Activated naive CD4-positive, alpha-beta T cell treated with anti-CD3 and anti-CD28 coated beads, Interleukin-2, amount 50 U/mL, for 72 hours (primary cell): ENCODE data around the gene PLXNA4. TPM values are rescaled to one million over a fixed set of nuclear protein-coding genes. Genes with fewer than 3 reads are reported as not detected.

Experiments used
- ATAC-seq, 2 donors: fragments of 150-1000 bp; cut with Tn5 transposase; 2 replicates each; pipeline ENCODE4 v1.10.0; 2021; ENCODE audit warnings: mild to moderate bottlenecking in 2 of 2, moderate library complexity in 2 of 2
- DNase-seq, 2 donors: peaks; one replicate each; pipeline ENCODE4 v3.0.0; 2021 to 2022; ENCODE audit warnings: low spot score in 2 of 2
- H3K27ac Mint-ChIP-seq, 2 donors: one replicate each; pipeline ENCODE4 v1.8.0; 2022; ENCODE audit warnings: mild to moderate bottlenecking in 2 of 2, mixed read lengths in 2 of 2
- H3K36me3 Mint-ChIP-seq, 2 donors: one replicate each; pipeline ENCODE4 v1.8.0; 2022; ENCODE audit warnings: mixed read lengths in 2 of 2
- H3K9me3 Mint-ChIP-seq, 2 donors: one replicate each; pipeline ENCODE4 v1.8.0; 2022; ENCODE audit warnings: mixed read lengths in 2 of 2
- total RNA-seq, 2 donors: library from RNA; stranded (reverse); gene quantifications; one replicate each; pipeline ENCODE4 v1.2.3, GENCODE V29; 2022

The PLXNA4 gene
- total RNA-seq, 2 donors from 2014 or later = 0.06 to 0.41 TPM

DNA sequence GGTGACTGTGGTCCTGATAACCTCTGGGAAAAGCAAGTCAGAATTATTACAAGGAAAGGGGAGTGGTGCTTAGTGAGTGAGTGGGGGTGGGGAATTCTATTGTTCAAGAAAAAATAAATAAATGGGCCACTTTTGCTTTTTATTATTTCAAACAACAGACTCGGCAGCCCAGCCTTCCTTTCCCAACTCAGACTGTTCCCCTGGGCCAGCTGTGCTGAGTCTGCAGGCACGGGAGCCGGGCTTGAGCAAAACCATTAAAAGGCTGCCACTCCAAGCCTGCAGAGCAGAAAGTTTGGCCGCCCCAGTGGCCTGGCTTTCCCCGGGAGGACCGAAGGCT is 90.0 kb downstream of the PLXNA4 start:
- Mint-ChIP-seq H3K9me3 (no peaks in the 10 kb centered on the region), H3K36me3 (no peaks in the 10 kb centered on the region), H3K27ac (peak overlapping the region in 1 of 2 donors; percentile 64)
- DNase-seq = no peak
- no peak for ATAC-seq

DNA sequence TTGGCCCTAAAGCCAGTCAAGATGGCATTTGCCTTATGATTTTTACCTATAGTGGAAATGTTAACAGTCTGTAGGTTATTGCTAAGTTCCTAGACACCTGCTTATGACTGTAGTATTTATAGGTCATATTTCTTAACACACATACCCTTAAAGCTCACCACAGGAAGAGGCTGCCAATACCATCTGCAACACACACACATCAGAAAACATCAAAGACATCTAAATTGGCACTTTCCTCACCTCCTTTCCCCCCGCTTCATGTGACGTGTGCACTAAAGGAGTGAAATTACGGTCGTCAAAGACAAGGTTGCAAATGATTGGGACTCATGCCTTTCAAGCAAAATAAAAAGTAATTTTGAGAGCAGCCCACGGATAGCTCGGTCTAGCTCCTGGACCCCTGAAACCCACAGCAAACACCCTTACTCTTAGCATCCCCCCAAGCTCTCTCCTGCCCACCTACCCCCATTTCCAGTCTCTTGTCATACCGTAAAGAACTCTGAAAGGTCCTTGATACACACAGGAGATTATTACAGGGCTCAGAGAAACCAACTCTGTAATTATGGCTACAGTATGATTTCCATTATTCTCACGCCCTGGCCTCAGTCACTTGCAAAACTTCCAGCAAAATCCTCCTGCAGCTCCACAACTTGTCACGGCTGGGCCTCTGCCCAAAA is 90.5 kb downstream of the PLXNA4 start:
- Mint-ChIP-seq H3K36me3 (no peaks in the 10 kb centered on the region), H3K27ac (peak overlapping the region in 1 of 2 donors; percentile 64), H3K9me3 (no peaks in the 10 kb centered on the region)
- peak; percentile 91 to 94 for ATAC-seq
- DNase-seq = peak in 1 of 2 donors; percentile 15

DNA sequence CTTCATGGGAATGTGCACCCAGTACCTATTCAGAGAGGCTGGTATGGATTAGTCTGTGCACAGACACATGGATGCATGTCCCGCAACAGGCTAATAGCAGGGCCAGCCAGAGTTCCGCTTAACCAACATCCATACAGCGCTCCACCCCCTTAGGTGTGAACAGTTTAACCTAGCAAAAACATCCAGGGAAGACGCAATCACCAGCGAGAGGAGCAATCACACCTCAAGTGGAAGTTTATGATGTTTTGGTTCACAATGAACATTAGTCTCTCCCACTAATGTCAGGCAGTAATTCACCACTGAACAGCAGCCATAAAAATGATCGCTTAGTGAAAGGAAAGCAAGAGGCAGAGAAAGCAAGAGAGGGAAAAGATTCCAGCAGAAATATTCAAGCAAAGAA is 91.1 kb downstream of the PLXNA4 start:
- Mint-ChIP-seq H3K9me3 (no peaks in the 10 kb centered on the region), H3K27ac (no peak overlapping the region), H3K36me3 (no peaks in the 10 kb centered on the region)
- ATAC-seq (no peak), DNase-seq (no peak)

DNA sequence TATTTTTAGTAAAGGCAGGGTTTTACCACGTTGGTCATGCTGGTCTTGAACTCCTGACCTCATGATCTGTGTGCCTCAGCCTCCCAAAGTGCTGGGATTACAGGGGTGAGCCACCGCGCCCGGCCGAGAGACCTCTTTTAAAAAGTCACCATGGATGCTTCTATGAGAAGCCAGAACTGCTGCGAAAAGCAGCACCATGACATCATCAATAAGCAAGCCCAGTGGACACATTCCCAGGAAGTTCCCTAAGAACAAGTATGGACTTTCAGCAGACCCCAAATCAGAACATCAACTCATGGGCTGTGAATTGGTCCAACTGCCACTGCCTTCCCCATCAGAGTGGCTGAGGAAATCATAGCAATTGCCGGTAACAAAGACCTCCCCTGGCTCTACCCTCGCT is 93.4 kb downstream of the PLXNA4 start:
- H3K27ac Mint-ChIP-seq = no peak overlapping the region
- DNase-seq = no peak
- ATAC-seq = no peak
- H3K36me3 Mint-ChIP-seq = no peaks in the 10 kb centered on the region
- no peaks in the 10 kb centered on the region for H3K9me3 Mint-ChIP-seq

DNA sequence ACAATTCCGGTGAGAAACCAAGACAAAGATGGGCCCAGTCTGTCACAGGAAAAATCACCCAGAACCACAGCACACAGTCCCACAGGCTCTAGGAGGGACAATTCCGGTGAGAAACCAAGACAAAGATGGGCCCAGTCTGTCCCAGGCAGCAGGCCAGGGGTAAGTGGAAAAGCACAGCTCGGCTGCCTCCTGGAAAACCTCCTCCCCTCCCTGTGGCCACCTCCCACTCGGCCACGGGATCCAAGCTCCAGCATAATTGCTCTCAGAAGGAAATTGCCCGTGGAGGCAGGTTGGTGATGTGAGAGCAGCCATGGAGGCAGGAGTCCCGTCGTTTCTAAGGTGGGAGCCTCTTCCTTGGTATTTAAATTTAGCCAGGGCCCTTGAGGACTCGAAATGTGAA is 95.7 kb downstream of the PLXNA4 start:
- no peak overlapping the region for H3K27ac Mint-ChIP-seq
- H3K36me3 Mint-ChIP-seq = no peaks in the 10 kb centered on the region
- DNase-seq (no peak), ATAC-seq (no peak)
- no peaks in the 10 kb centered on the region for H3K9me3 Mint-ChIP-seq

DNA sequence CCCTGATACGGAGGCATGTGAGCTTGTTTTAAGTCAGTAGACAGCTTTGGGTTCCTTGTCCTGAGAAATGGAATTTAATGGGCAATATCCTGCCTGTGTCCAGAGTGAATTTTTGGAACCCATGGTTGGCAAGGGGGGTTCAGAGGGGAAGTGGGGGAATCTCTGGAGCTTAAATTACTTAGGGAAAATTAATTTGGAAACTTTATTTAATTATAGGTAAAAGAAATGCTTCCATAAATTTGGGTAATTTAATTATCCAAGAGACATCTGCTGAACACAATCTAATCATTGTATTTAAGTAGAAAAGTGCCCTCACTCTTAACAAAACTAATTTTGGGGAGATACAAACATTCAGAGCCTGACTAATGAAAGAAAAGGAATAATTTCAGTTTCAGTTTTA is 99.7 kb downstream of the PLXNA4 start:
- no peaks in the 10 kb centered on the region for H3K36me3 Mint-ChIP-seq
- DNase-seq (no peak), ATAC-seq (no peak)
- H3K9me3 Mint-ChIP-seq = no peaks in the 10 kb centered on the region
- H3K27ac Mint-ChIP-seq = no peak overlapping the region

DNA sequence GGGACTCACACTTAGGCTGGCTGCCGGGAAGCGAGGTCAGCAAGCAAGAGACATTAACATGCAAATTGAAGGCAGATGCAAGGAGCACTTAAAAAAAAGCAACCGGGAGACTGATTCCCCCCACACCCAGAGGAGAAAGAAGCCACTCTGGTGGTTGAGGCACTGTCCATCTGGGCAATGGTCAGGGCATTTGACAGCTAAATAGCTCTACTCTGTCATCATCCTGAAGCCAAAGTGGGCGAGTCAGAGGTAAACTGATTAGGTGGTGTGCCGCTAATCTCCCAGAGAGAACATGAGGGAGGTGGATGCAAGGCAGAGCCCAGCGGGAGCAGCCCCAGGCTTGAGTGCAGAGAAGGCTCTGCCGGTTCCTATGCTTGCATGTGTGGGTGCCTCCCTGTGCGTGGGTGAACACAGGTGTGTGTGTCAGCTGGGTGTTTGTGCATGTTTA is 100.6 kb downstream of the PLXNA4 start:
- Mint-ChIP-seq H3K9me3 (no peaks in the 10 kb centered on the region), H3K27ac (no peak overlapping the region)

DNA sequence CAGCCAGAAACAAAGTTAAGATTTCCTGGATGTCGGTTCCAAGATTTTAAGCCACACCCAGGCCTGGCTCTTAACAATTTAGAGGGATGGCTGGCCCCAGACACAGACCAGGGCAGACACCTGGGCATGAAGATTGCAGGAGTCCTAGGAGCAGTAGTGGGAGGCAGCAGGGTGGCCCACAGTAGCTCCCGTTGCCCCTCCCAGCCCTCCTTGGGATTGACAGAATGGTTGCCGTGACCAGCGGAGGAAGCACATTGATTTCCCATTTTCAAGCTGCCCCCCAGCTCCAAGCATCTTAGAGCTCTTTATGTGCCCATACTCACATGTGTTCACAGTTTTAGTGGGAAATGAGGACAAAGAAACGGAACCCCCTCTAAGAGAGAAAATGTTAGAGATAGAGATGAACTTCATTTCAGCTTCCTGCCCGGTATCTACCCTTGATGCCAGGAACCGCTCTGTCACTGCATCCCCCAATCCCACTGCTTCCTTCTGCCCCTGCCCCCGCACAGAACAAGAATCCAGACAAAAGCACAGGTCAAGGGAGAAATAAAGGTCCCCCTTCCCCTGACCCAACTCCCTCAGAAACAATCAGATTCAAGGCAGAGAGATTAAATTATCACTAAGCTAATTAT is 101.1 kb downstream of the PLXNA4 start:
- Mint-ChIP-seq H3K27ac (no peak overlapping the region), H3K36me3 (no peaks in the 10 kb centered on the region)
- ATAC-seq = no peak

More for the DNA sequence above, 100.6 kb downstream of the PLXNA4 start:
- DNase-seq = no peak
- no peak for ATAC-seq
- H3K36me3 Mint-ChIP-seq = no peaks in the 10 kb centered on the region

DNA sequence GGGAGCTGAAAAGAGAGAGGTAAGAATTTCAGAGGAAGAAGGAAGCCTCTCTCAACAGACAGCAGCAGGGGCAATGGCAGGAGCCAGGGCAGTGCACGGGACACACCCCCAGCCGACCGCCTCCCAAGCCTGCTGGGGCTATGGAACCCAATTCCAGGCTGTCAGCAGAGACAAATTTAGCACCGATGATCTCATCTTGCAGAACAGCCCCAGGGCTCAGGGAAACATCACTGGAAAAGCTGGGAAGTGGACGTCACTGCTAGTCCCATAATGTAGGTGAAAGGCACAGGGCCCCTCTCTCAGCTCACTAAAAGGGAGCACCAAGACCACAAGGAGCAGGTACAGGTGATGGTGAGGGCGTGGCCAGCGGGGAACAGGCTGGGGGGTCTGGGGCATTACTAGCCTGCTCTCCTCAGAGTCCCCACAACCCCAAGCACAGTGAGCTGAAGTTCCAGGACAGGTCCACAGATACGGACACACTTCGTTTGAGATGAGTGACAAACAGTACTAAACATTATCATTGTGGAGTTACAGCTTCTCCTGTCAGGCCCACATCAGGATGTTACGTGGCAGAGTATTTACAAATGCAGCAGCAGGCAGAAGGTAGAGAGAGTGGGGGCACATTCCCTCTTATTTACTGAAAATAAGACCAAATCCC is 103.7 kb downstream of the PLXNA4 start:
- no peaks in the 10 kb centered on the region for H3K9me3 Mint-ChIP-seq

More for the DNA sequence above, 101.1 kb downstream of the PLXNA4 start:
- no peaks in the 10 kb centered on the region for H3K9me3 Mint-ChIP-seq
- no peak for DNase-seq

DNA sequence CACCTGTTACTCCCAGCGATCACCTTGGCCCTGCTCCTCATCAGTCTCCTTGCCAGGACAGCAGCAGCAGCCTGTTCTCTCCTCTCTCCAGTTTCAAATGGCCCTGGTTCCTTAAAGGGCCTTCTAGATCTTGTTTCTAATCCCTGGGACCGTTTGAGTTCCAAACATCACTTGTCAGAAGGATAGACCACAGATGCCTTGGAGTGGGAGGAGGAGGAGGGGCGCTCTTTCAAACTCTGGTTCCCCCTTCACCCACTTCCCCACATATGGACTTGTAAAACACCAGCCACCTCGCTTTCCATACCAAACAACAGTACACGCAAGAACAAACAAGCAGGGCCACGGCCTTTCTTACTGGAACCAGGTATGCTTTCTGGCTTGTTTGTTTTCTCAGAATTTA is 104.8 kb downstream of the PLXNA4 start:
- Mint-ChIP-seq H3K9me3 (no peaks in the 10 kb centered on the region), H3K27ac (no peak overlapping the region), H3K36me3 (no peaks in the 10 kb centered on the region)
- no peak for ATAC-seq
- DNase-seq = no peak

More for the DNA sequence above, 103.7 kb downstream of the PLXNA4 start:
- DNase-seq (no peak), ATAC-seq (no peak)
- H3K27ac Mint-ChIP-seq = no peak overlapping the region
- H3K36me3 Mint-ChIP-seq = no peaks in the 10 kb centered on the region

DNA sequence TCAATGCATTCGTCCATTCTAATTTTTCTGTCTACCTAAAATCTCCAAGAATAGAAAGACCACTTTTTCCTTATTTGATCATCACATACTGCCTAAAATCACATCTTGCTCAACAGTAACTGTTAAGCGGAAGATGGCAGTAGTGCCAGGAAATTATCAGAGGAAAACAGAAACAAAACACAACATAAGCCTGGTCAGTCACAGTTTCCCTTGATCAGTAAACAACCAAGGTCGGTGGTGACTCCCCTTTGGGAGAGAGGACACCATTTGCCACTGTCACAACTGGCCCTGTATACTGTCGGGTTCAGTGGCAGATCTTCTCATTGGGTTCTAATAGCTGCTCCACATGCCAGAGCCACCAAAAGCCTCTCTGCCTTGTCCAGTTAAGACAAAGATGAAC is 106.6 kb downstream of the PLXNA4 start:
- Mint-ChIP-seq H3K36me3 (no peaks in the 10 kb centered on the region), H3K9me3 (no peaks in the 10 kb centered on the region), H3K27ac (no peak overlapping the region)
- ATAC-seq = no peak
- DNase-seq = no peak

DNA sequence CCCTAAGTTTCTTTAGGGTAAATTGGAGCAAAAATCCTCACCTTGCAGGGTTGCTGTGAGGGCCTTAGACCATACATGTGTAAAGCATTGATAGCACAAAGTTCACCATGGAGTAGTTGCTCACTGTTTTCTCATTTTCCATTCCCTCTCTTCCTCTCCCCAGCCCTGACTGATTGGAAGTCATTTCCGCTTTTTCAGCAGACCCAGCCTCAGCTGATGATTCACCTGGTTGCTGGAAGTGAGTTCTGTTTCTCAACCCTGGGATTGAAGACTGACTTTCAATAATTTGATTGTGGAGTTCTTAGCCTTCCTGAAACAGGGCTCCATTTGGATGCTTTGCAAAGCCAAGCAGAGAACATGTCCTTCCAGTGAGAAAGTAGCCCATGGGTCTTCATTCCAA is 107.0 kb downstream of the PLXNA4 start:
- ATAC-seq (no peak), DNase-seq (no peak)
- H3K9me3 Mint-ChIP-seq = no peaks in the 10 kb centered on the region
- no peaks in the 10 kb centered on the region for H3K36me3 Mint-ChIP-seq
- H3K27ac Mint-ChIP-seq = no peak overlapping the region

DNA sequence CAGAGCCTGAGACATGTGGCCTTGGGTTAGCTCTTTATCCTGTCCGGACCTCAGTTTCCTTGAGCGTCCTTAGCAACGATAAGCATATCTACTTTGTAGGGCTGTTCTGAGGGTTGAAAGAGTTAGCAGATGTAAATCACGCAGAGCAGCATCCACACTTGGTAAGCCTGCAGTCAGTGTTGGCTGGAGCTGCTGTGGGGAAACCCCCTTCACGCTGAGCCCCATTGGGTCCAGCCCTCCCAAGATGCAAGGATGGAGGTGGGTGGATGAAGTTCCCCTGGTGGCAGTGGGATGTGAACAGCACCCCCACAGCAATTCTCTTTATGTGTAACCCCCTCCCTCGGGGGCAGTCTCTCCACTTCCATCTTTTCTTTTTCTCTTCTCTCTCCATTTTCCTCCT is 109.9 kb downstream of the PLXNA4 start:
- Mint-ChIP-seq H3K36me3 (no peaks in the 10 kb centered on the region), H3K9me3 (no peaks in the 10 kb centered on the region), H3K27ac (peak overlapping the region in 1 of 2 donors; percentile 72)
- ATAC-seq = no peak
- no peak for DNase-seq

DNA sequence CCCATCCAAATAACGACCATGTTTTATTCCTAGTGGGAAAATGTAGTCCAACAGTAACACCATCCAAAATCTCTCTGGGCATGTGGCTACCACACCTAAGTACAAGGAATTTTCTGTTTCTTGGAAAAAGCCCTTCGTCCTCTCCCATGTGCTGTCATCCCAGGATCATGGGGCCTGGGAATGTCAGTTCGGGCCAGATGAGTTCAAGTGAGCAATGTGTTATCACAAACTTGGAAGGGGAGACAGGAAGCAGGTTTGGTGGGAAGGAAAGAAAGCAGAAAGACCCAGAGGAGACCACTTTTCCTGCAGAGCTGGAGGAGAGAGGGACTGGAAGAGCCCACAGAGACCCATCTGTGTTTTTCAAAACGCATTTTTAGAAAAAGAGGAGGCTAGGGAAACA is 110.8 kb downstream of the PLXNA4 start:
- H3K27ac Mint-ChIP-seq = no peak overlapping the region
- DNase-seq (no peak), ATAC-seq (no peak)
- no peaks in the 10 kb centered on the region for H3K9me3 Mint-ChIP-seq
- no peaks in the 10 kb centered on the region for H3K36me3 Mint-ChIP-seq

DNA sequence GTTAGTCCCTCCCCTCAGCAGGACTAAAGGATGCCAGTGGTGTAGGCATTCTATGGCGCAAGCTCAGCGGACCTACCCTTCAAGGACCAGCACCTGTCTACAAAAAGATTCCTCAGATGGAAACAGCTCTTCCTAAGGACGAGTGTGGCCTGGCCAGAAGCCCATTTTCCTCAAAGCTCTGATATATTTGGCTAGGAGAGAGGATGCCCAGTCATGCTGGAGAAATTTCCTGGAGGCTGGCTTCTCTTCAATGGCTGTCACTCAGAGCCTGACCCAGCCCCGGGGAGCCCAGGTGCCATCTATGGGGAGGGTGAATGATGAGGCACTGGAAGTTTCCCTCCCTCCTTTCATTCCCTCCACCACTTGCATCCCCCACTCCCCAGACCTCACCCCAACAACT is 111.5 kb downstream of the PLXNA4 start:
- DNase-seq = no peak
- no peak overlapping the region for H3K27ac Mint-ChIP-seq
- no peaks in the 10 kb centered on the region for H3K36me3 Mint-ChIP-seq
- ATAC-seq = no peak
- H3K9me3 Mint-ChIP-seq = no peaks in the 10 kb centered on the region

DNA sequence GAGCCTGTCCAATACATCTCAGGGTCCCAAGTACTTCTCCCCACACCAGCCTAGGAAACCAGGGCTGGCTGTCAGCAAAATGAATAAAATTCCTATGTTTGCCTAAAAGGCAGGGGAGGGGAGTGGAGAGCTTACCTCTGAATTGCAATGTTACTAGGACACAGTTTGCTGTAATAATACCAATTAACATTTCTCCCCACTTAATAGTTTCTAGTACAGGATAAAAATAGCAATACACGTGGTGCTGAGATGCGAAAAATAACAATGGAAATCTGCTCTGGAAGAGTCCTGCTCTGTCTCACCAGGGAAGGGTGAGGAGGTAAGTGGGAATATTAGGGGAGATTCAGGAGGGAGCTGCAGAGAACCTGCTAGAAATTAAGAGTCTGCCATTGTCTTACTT is 112.3 kb downstream of the PLXNA4 start:
- H3K9me3 Mint-ChIP-seq = no peaks in the 10 kb centered on the region
- no peak overlapping the region for H3K27ac Mint-ChIP-seq
- DNase-seq (no peak), ATAC-seq (no peak)
- H3K36me3 Mint-ChIP-seq = no peaks in the 10 kb centered on the region

DNA sequence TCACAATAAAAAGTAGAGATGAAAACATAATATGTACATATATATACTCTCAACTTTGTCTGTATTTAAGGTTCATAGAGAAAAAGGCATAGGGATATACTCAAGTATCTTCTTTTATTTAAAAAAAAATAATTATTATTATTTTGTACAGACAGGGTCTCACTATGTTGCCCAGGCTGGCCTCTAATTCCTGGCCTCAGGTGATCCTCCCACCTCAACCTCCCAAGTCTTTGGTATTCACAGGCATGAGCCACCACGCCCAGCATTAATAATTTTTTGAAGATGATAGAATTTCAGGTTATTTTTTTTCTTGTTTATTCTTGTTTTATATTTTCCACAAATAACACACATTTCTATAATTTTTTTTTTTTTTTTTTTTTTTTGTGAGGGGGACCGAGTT is 113.8 kb downstream of the PLXNA4 start:
- Mint-ChIP-seq H3K36me3 (no peaks in the 10 kb centered on the region), H3K27ac (no peak overlapping the region), H3K9me3 (no peaks in the 10 kb centered on the region)
- DNase-seq (no peak), ATAC-seq (no peak)
